Measurements from ENCODE around the gene PAK6. TPM values are rescaled to one million over a fixed set of nuclear protein-coding genes. Genes with fewer than 3 reads are reported as not detected.
A peak's percentile ranks its signal among the peaks of the same experiment; 100 is the strongest.

Gene PAK6
- total RNA-seq, 5 donors from 2014 or later (not counting 1 experiment from before 2014, with no cell fraction given) = 0.28 to 2.1 (median 1.4) TPM; not detected in 2

- Histone ChIP-seq H3K4me3 (ENCODE audit: control insufficient read depth in 1 of 2, extremely low read depth in 1 of 2, low read length in 1 of 2) (no peak overlapping the region), H3K9me3 (no peaks in the 10 kb centered on the region), H3K27ac (ENCODE audit: low read length) (no peak overlapping the region), H3K36me3 (ENCODE audit: control insufficient read depth in 2 of 2, extremely low read depth in 1 of 2, insufficient read depth in 1 of 2, low read length in 1 of 2) (peaks cover 14 to 34% of the 10 kb centered on the region in 2 donors), H3K27me3 (replicated peaks in 1 of 2; ENCODE audit: control insufficient read depth in 2 of 2, extremely low read depth in 1 of 2, insufficient read depth in 2 of 2, low read length in 1 of 2) (peaks cover 0 to 24% of the 10 kb centered on the region in 2 experiments), H3K4me1 (ENCODE audit: control insufficient read depth in 1 of 2, extremely low read depth in 1 of 2, insufficient read depth in 2 of 2, low read length in 2 of 2) (peaks cover 0 to 21% of the 10 kb centered on the region in 2 experiments)
- CTCF ChIA-PET = interaction anchor here (0.7 to 2.1 kb wide), 4 partner anchors 11 to 137 kb away, joined by 3 to 6 read pairs (median 6); no protein-coding TSS in a partner anchor
- H3K27ac Mint-ChIP-seq = peak overlapping the region; percentile 48 to 57
- peaks cover 4 to 7% of the 10 kb centered on the region in 2 donors for H3K27me3 Mint-ChIP-seq
- no peaks in the 10 kb centered on the region for H3K9me3 Mint-ChIP-seq
- H3K4me3 Mint-ChIP-seq = no peak overlapping the region
- DNase-seq (no peak), ATAC-seq (replicated peaks in 1 of 4) (no peak)
- H3K4me1 Mint-ChIP-seq = peaks cover 0 to 5% (median 0%) of the 10 kb centered on the region in 3 donors
- WGBS (ENCODE audit: insufficient coverage) = 91% methylated on average over 1 of the region's 1 CpG
- POLR2A ChIA-PET = no interaction called here
- peaks cover 9% of the 10 kb centered on the region for H3K36me3 Mint-ChIP-seq
Observed at GRCh38 chr15:40285554-40286011, 46.7 kb downstream of the PAK6 start.

GRCh38 chr15:40286061-40286532, 47.2 kb downstream of the PAK6 start:
- ChIA-PET CTCF (interaction anchor here (1.0 to 2.1 kb wide), 2 partner anchors 37 to 52 kb away, joined by 3 to 6 read pairs; no protein-coding TSS in a partner anchor), POLR2A (no interaction called here)
- Mint-ChIP-seq H3K36me3 (peaks cover 9% of the 10 kb centered on the region), H3K4me3 (no peak overlapping the region), H3K4me1 (peaks cover 0 to 3% (median 0%) of the 10 kb centered on the region in 3 donors), H3K27me3 (peaks cover 2% of the 10 kb centered on the region in 2 donors), H3K9me3 (no peaks in the 10 kb centered on the region), H3K27ac (peak overlapping the region in 1 of 2 donors; percentile 57)
- Histone ChIP-seq H3K9me3 (no peaks in the 10 kb centered on the region), H3K27me3 (replicated peaks in 1 of 2; ENCODE audit: control insufficient read depth in 2 of 2, extremely low read depth in 1 of 2, insufficient read depth in 2 of 2, low read length in 1 of 2) (peaks cover 0 to 19% of the 10 kb centered on the region in 2 experiments), H3K36me3 (ENCODE audit: control insufficient read depth in 2 of 2, extremely low read depth in 1 of 2, insufficient read depth in 1 of 2, low read length in 1 of 2) (peaks cover 14 to 35% of the 10 kb centered on the region in 2 donors), H3K4me3 (ENCODE audit: control insufficient read depth in 1 of 2, extremely low read depth in 1 of 2, low read length in 1 of 2) (no peak overlapping the region), H3K27ac (ENCODE audit: low read length) (no peak overlapping the region), H3K4me1 (ENCODE audit: control insufficient read depth in 1 of 2, extremely low read depth in 1 of 2, insufficient read depth in 2 of 2, low read length in 2 of 2) (peaks cover 0 to 20% of the 10 kb centered on the region in 2 experiments)
- no peak for ATAC-seq (replicated peaks in 1 of 4)
- WGBS (ENCODE audit: insufficient coverage) = 75% methylated on average over 1 of the region's 7 CpGs
- DNase-seq = no peak

GRCh38 chr15:40286794-40287193, 47.9 kb downstream of the PAK6 start:
- no peak overlapping the region for H3K27ac Mint-ChIP-seq
- peaks cover 0 to 2% (median 0%) of the 10 kb centered on the region in 3 donors for H3K4me1 Mint-ChIP-seq
- H3K4me3 Mint-ChIP-seq = no peak overlapping the region
- Histone ChIP-seq H3K4me1 (ENCODE audit: control insufficient read depth in 1 of 2, extremely low read depth in 1 of 2, insufficient read depth in 2 of 2, low read length in 2 of 2) (peaks cover 0 to 14% of the 10 kb centered on the region in 2 experiments), H3K9me3 (no peaks in the 10 kb centered on the region), H3K27me3 (replicated peaks in 1 of 2; ENCODE audit: control insufficient read depth in 2 of 2, extremely low read depth in 1 of 2, insufficient read depth in 2 of 2, low read length in 1 of 2) (peaks cover 0 to 13% of the 10 kb centered on the region in 2 experiments), H3K36me3 (ENCODE audit: control insufficient read depth in 2 of 2, extremely low read depth in 1 of 2, insufficient read depth in 1 of 2, low read length in 1 of 2) (peaks cover 14 to 38% of the 10 kb centered on the region in 2 donors), H3K4me3 (ENCODE audit: control insufficient read depth in 1 of 2, extremely low read depth in 1 of 2, low read length in 1 of 2) (no peak overlapping the region), H3K27ac (ENCODE audit: low read length) (no peak overlapping the region)
- H3K36me3 Mint-ChIP-seq = peaks cover 9% of the 10 kb centered on the region
- ATAC-seq (replicated peaks in 1 of 4) = no peak
- ChIA-PET CTCF (interaction anchor here in 1 of 2 donors (2.1 kb wide), 1 partner anchor 51 kb away, joined by 6 read pairs; no protein-coding TSS in a partner anchor), POLR2A (no interaction called here)
- no peaks in the 10 kb centered on the region for H3K27me3 Mint-ChIP-seq
- WGBS (ENCODE audit: insufficient coverage) = 72% methylated on average over 6 of the region's 7 CpGs
- H3K9me3 Mint-ChIP-seq = no peaks in the 10 kb centered on the region
- DNase-seq = no peak

- POLR2A ChIA-PET = interaction anchor here in 1 of 2 donors (0.6 kb wide), 1 partner anchor 29 kb away, joined by 3 read pairs; no protein-coding TSS in a partner anchor
- Mint-ChIP-seq H3K27ac (peak overlapping the region in 1 of 2 donors; percentile 34), H3K4me3 (no peak overlapping the region), H3K27me3 (no peaks in the 10 kb centered on the region), H3K9me3 (no peaks in the 10 kb centered on the region), H3K36me3 (peaks cover 9% of the 10 kb centered on the region), H3K4me1 (peaks cover 0 to 2% (median 0%) of the 10 kb centered on the region in 3 donors)
- no peaks in the 10 kb centered on the region for H3K9me3 ChIP-seq
- H3K4me1 ChIP-seq (ENCODE audit: control insufficient read depth in 1 of 2, extremely low read depth in 1 of 2, insufficient read depth in 2 of 2, low read length in 2 of 2) = peaks cover 0 to 14% of the 10 kb centered on the region in 2 experiments
- ATAC-seq (replicated peaks in 1 of 4) (no peak), DNase-seq (no peak)
- WGBS (ENCODE audit: insufficient coverage) = no CpG with 5 or more reads among the region's 3 CpGs
- H3K36me3 ChIP-seq (ENCODE audit: control insufficient read depth in 2 of 2, extremely low read depth in 1 of 2, insufficient read depth in 1 of 2, low read length in 1 of 2) = peaks cover 18 to 45% of the 10 kb centered on the region in 2 donors
- CTCF ChIA-PET = no interaction called here
- H3K4me3 ChIP-seq (ENCODE audit: control insufficient read depth in 1 of 2, extremely low read depth in 1 of 2, low read length in 1 of 2) = no peak overlapping the region
- peaks cover 0 to 13% of the 10 kb centered on the region in 2 experiments for H3K27me3 ChIP-seq (replicated peaks in 1 of 2; ENCODE audit: control insufficient read depth in 2 of 2, extremely low read depth in 1 of 2, insufficient read depth in 2 of 2, low read length in 1 of 2)
- no peak overlapping the region for H3K27ac ChIP-seq (ENCODE audit: low read length)
Observed at GRCh38 chr15:40287505-40287904, 48.6 kb downstream of the PAK6 start.

GRCh38 chr15:40287968-40288367, 49.1 kb downstream of the PAK6 start:
- no peak for DNase-seq
- 92% methylated on average over 3 of the region's 4 CpGs for WGBS (ENCODE audit: insufficient coverage)
- Mint-ChIP-seq H3K27me3 (no peaks in the 10 kb centered on the region), H3K36me3 (peaks cover 11% of the 10 kb centered on the region), H3K4me1 (peaks cover 0 to 2% (median 0%) of the 10 kb centered on the region in 3 donors), H3K9me3 (no peaks in the 10 kb centered on the region), H3K27ac (peak overlapping the region in 1 of 2 donors; percentile 39), H3K4me3 (no peak overlapping the region)
- peaks cover 0 to 10% of the 10 kb centered on the region in 2 experiments for H3K27me3 ChIP-seq (replicated peaks in 1 of 2; ENCODE audit: control insufficient read depth in 2 of 2, extremely low read depth in 1 of 2, insufficient read depth in 2 of 2, low read length in 1 of 2)
- H3K27ac ChIP-seq (ENCODE audit: low read length) = no peak overlapping the region
- ChIA-PET CTCF (no interaction called here), POLR2A (interaction anchor here in 1 of 2 donors (0.6 kb wide), 1 partner anchor 29 kb away, joined by 3 read pairs; no protein-coding TSS in a partner anchor)
- no peak overlapping the region for H3K4me3 ChIP-seq (ENCODE audit: control insufficient read depth in 1 of 2, extremely low read depth in 1 of 2, low read length in 1 of 2)
- H3K4me1 ChIP-seq (ENCODE audit: control insufficient read depth in 1 of 2, extremely low read depth in 1 of 2, insufficient read depth in 2 of 2, low read length in 2 of 2) = peaks cover 0 to 9% of the 10 kb centered on the region in 2 experiments
- peaks cover 20 to 48% of the 10 kb centered on the region in 2 donors for H3K36me3 ChIP-seq (ENCODE audit: control insufficient read depth in 2 of 2, extremely low read depth in 1 of 2, insufficient read depth in 1 of 2, low read length in 1 of 2)
- H3K9me3 ChIP-seq = no peaks in the 10 kb centered on the region
- no peak for ATAC-seq (replicated peaks in 1 of 4)

GRCh38 chr15:40289140-40289775, 50.4 kb downstream of the PAK6 start:
- no peak for DNase-seq
- WGBS (ENCODE audit: insufficient coverage) = 90% methylated on average over 6 of the region's 6 CpGs
- peak overlapping the region in 1 of 2 donors; percentile 11 for H3K27ac Mint-ChIP-seq

More at GRCh38 chr15:40289140-40289775, 50.4 kb downstream of the PAK6 start:
- Mint-ChIP-seq H3K27me3 (no peaks in the 10 kb centered on the region), H3K36me3 (peaks cover 16% of the 10 kb centered on the region), H3K4me3 (no peak overlapping the region), H3K4me1 (no peaks in the 10 kb centered on the region), H3K9me3 (no peaks in the 10 kb centered on the region)
- Histone ChIP-seq H3K36me3 (ENCODE audit: control insufficient read depth in 2 of 2, extremely low read depth in 1 of 2, insufficient read depth in 1 of 2, low read length in 1 of 2) (peaks cover 22 to 59% of the 10 kb centered on the region in 2 donors), H3K4me1 (ENCODE audit: control insufficient read depth in 1 of 2, extremely low read depth in 1 of 2, insufficient read depth in 2 of 2, low read length in 2 of 2) (no peaks in the 10 kb centered on the region), H3K4me3 (ENCODE audit: control insufficient read depth in 1 of 2, extremely low read depth in 1 of 2, low read length in 1 of 2) (no peak overlapping the region), H3K27me3 (replicated peaks in 1 of 2; ENCODE audit: control insufficient read depth in 2 of 2, extremely low read depth in 1 of 2, insufficient read depth in 2 of 2, low read length in 1 of 2) (no peaks in the 10 kb centered on the region), H3K9me3 (no peaks in the 10 kb centered on the region), H3K27ac (ENCODE audit: low read length) (no peak overlapping the region)
- no peak for ATAC-seq (replicated peaks in 1 of 4)
- ChIA-PET POLR2A (interaction anchor here in 1 of 2 donors (0.6 kb wide), 1 partner anchor 19 kb away, joined by 4 read pairs; no protein-coding TSS in a partner anchor), CTCF (interaction anchor here in 1 of 2 donors (0.9 kb wide), 1 partner anchor 10 kb away, joined by 4 read pairs; no protein-coding TSS in a partner anchor)
